Smooth muscle cell of the pulmonary artery (primary cell): ENCODE measurements around the gene OXSR1. TPM values are rescaled to one million over a fixed set of nuclear protein-coding genes. Genes with fewer than 3 reads are reported as not detected.

Experiments used
- total RNA-seq: library from RNA; depleted of rRNA; stranded (reverse); fragments of >200 nt; gene quantifications from 2 replicates; pipeline ENCODE4 v1.2.3, GENCODE V29; 2014

The OXSR1 gene
- 40.7 and 51.3 TPM in 2 replicates for total RNA-seq

GRCh38 chr3:38164952-38165721, at the start of gene OXSR1:
TSS of gene OXSR1 (plus strand) at chr3:38165537. CDS start at chr3:38165877, 340 bp downstream.

GRCh38 chr3:38136777-38137614, 28.3 kb upstream of the OXSR1 start, which contains the start of gene ACAA1:
TSS of gene ACAA1 (minus strand) at chr3:38137127. CDS start at chr3:38137035, 92 bp downstream.

GRCh38 chr3:38138349-38139190, 26.8 kb upstream of the OXSR1 start, which contains the start of gene MYD88:
TSS of gene MYD88 (plus strand) at chr3:38138661. CDS start at chr3:38138701, 40 bp downstream.

GRCh38 chr3:38265604-38266307, 100.4 kb downstream of the OXSR1 start, which contains the start of gene SLC22A13:
TSS of gene SLC22A13 (plus strand) at chr3:38265812. CDS start at chr3:38265861, 49 bp downstream.

GRCh38 chr3:38281895-38282686, 116.8 kb downstream of the OXSR1 start, which contains the start of gene SLC22A14:
TSS of gene SLC22A14 (plus strand) at chr3:38282294. CDS start at chr3:38306027, 23,733 bp downstream.

Other genes starting within 250 kb of the OXSR1 start
- gene VILL, start 174.8 kb upstream of the OXSR1 start, total RNA-seq, result 6.3 and 7.2 TPM in 2 replicates
- 39.2 and 44.8 TPM in 2 replicates for gene PLCD1, start 135.9 kb upstream of the OXSR1 start, total RNA-seq
- gene DLEC1, start 126.3 kb upstream of the OXSR1 start, total RNA-seq, result 0.13 and 0.17 TPM in 2 replicates
- gene ACAA1, start 28.4 kb upstream of the OXSR1 start, total RNA-seq, result 25.3 and 28.1 TPM in 2 replicates
- 13.2 and 13.9 TPM in 2 replicates for gene MYD88, start 26.9 kb upstream of the OXSR1 start, total RNA-seq
- gene SLC22A13, start 100.3 kb downstream of the OXSR1 start, total RNA-seq, result 0.46 and 1.2 TPM in 2 replicates
- gene SLC22A14, start 116.8 kb downstream of the OXSR1 start, total RNA-seq, result 0.46 and 0.66 TPM in 2 replicates
- 6.4 and 8.8 TPM in 2 replicates for gene XYLB, start 181.2 kb downstream of the OXSR1 start, total RNA-seq